Measurements from ENCODE around the gene PLA2R1.

PLA2R1 gene

GRCh38 chr2:159961037-159961436 lies 101.4 kb downstream of the PLA2R1 start:
- no peaks in the 10 kb centered on the region for H3K9me3 ChIP-seq (ENCODE audit: low read length)
- H3K27me3 ChIP-seq (ENCODE audit: insufficient read depth, low read length), result no peaks in the 10 kb centered on the region
- no peak overlapping the region for H3K9ac ChIP-seq (ENCODE audit: low read length)
- no peak overlapping the region for H3K4me2 ChIP-seq (ENCODE audit: low read length)
- H3K4me1 ChIP-seq (ENCODE audit: insufficient read depth, low read length, severe bottlenecking), result no peaks in the 10 kb centered on the region
- H3F3A ChIP-seq (ENCODE audit: insufficient read depth, low read length), result no peaks in the 10 kb centered on the region
- no peak overlapping the region for H3K4me3 ChIP-seq (ENCODE audit: low read depth, low read length, poor library complexity, severe bottlenecking)
- no peaks in the 10 kb centered on the region for H3K9me2 ChIP-seq (ENCODE audit: low read depth, low read length)
- no peaks in the 10 kb centered on the region for H3K79me2 ChIP-seq (ENCODE audit: insufficient read depth, low read length)
- H4K20me1 ChIP-seq (ENCODE audit: insufficient read depth, low read length), result no peaks in the 10 kb centered on the region
- no peaks in the 10 kb centered on the region for H3K36me3 ChIP-seq (ENCODE audit: insufficient read depth, low read length)
- TF ChIP-seq EZH2 (IDR thresholded peaks at IDR 0.05; ENCODE audit: borderline replicate concordance, low read length) (no peak), CTCF (IDR thresholded peaks at IDR 0.05; ENCODE audit: low read length) (no peak)
- no peak overlapping the region for H2AFZ ChIP-seq (ENCODE audit: low read length)
- no peak overlapping the region for H3K27ac ChIP-seq (ENCODE audit: low read depth, low read length, poor library complexity, severe bottlenecking)

GRCh38 chr2:159960414-159960813 lies 102.0 kb downstream of the PLA2R1 start:
- TF ChIP-seq EZH2 (IDR thresholded peaks at IDR 0.05; ENCODE audit: borderline replicate concordance, low read length) (no peak), CTCF (IDR thresholded peaks at IDR 0.05; ENCODE audit: low read length) (no peak)
- H3K4me2 ChIP-seq (ENCODE audit: low read length), result no peak overlapping the region
- no peaks in the 10 kb centered on the region for H3K9me3 ChIP-seq (ENCODE audit: low read length)
- no peaks in the 10 kb centered on the region for H3K79me2 ChIP-seq (ENCODE audit: insufficient read depth, low read length)
- H2AFZ ChIP-seq (ENCODE audit: low read length), result no peak overlapping the region
- H3K4me3 ChIP-seq (ENCODE audit: low read depth, low read length, poor library complexity, severe bottlenecking), result no peak overlapping the region
- no peaks in the 10 kb centered on the region for H3K27me3 ChIP-seq (ENCODE audit: insufficient read depth, low read length)
- H3F3A ChIP-seq (ENCODE audit: insufficient read depth, low read length), result no peaks in the 10 kb centered on the region
- no peaks in the 10 kb centered on the region for H4K20me1 ChIP-seq (ENCODE audit: insufficient read depth, low read length)
- no peak overlapping the region for H3K9ac ChIP-seq (ENCODE audit: low read length)
- H3K4me1 ChIP-seq (ENCODE audit: insufficient read depth, low read length, severe bottlenecking), result no peaks in the 10 kb centered on the region
- no peaks in the 10 kb centered on the region for H3K9me2 ChIP-seq (ENCODE audit: low read depth, low read length)
- no peaks in the 10 kb centered on the region for H3K36me3 ChIP-seq (ENCODE audit: insufficient read depth, low read length)
- no peak overlapping the region for H3K27ac ChIP-seq (ENCODE audit: low read depth, low read length, poor library complexity, severe bottlenecking)

GRCh38 chr2:159959136-159959535 lies 103.3 kb downstream of the PLA2R1 start:
- no peaks in the 10 kb centered on the region for H3K9me2 ChIP-seq (ENCODE audit: low read depth, low read length)
- no peaks in the 10 kb centered on the region for H3K36me3 ChIP-seq (ENCODE audit: insufficient read depth, low read length)
- no peak overlapping the region for H3K27ac ChIP-seq (ENCODE audit: low read depth, low read length, poor library complexity, severe bottlenecking)
- no peaks in the 10 kb centered on the region for H3K27me3 ChIP-seq (ENCODE audit: insufficient read depth, low read length)
- H3K4me3 ChIP-seq (ENCODE audit: low read depth, low read length, poor library complexity, severe bottlenecking), result no peak overlapping the region
- H3K9me3 ChIP-seq (ENCODE audit: low read length), result no peaks in the 10 kb centered on the region
- H2AFZ ChIP-seq (ENCODE audit: low read length), result no peak overlapping the region
- no peaks in the 10 kb centered on the region for H3F3A ChIP-seq (ENCODE audit: insufficient read depth, low read length)
- TF ChIP-seq CTCF (IDR thresholded peaks at IDR 0.05; ENCODE audit: low read length), result no peak
- no peak for TF ChIP-seq EZH2 (IDR thresholded peaks at IDR 0.05; ENCODE audit: borderline replicate concordance, low read length)
- H4K20me1 ChIP-seq (ENCODE audit: insufficient read depth, low read length), result no peaks in the 10 kb centered on the region
- H3K4me2 ChIP-seq (ENCODE audit: low read length), result no peak overlapping the region
- no peak overlapping the region for H3K9ac ChIP-seq (ENCODE audit: low read length)
- no peaks in the 10 kb centered on the region for H3K4me1 ChIP-seq (ENCODE audit: insufficient read depth, low read length, severe bottlenecking)
- no peaks in the 10 kb centered on the region for H3K79me2 ChIP-seq (ENCODE audit: insufficient read depth, low read length)
